GM19043 (cell line): ENCODE measurements around the gene YBX1.

ENCODE experiments used
- ATAC-seq: cut with Tn5 transposase; IDR thresholded peaks from one replicate; pipeline ENCODE4 v1.9.1; 2021; ENCODE audit warnings: low read depth; ENCODE audit not compliant: unreplicated experiment

The YBX1 gene

DNA sequence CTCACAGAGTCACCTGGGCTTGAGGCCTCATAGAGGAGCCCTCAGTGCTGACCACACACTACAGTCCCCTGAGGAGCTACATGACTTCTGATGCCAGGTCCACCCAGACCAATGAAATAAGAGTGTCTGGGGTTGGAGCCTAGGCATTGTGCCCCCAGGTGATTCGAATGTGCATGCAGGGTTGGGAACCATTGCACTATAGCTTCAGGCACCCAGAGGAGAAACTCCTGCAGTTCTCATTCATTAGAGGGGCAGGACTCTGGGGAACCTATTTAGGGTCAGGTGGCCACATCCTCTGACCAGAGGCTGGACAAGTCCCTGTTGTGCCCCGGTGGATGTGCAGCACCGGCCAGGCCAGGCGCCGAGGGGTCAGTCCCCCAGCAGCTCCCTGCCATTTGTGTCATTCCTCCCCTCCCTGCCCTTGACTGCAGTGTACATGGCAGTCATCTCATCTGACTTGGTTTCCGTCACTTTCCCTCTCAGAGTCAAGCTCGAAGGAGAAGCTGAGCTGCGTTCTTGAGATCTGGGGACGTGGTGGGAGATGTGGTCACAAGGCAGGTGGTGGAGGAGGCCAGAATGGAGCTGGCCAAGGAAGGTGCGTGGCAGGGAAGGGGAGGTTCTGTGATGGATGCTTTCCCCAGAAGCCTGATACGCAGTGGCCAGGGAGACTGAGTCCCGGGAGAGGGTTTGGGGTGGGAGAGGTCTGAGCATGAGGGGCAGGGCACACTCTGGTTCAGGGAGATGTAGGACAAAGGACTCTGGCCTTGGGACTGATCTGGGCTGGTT lies 51.4 kb downstream of the YBX1 start:
- no peak for ATAC-seq

- no peak for ATAC-seq
Observed at GRCh38 chr1:42734201-42735035, 52.2 kb downstream of the YBX1 start.

DNA sequence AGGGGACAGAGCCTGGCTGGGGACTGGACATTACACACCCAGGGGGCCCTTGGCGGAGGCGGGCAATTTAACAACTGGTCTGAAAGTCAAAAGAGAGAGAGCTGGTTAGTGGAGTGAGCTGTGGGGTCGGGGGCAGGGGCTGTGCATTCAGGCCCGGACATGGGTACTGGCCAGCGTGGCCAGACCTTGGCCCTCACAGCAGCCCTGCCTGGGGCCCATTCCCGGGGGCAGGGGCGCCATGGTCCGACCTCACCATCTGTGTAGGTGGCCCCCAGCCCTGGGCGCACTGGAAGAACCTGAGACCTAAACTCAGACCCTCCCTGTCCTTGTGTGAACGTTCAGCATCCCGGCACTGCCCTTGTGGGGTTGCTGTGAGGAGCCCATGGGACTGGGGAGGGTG lies 52.8 kb downstream of the YBX1 start:
- ATAC-seq: no peak

DNA sequence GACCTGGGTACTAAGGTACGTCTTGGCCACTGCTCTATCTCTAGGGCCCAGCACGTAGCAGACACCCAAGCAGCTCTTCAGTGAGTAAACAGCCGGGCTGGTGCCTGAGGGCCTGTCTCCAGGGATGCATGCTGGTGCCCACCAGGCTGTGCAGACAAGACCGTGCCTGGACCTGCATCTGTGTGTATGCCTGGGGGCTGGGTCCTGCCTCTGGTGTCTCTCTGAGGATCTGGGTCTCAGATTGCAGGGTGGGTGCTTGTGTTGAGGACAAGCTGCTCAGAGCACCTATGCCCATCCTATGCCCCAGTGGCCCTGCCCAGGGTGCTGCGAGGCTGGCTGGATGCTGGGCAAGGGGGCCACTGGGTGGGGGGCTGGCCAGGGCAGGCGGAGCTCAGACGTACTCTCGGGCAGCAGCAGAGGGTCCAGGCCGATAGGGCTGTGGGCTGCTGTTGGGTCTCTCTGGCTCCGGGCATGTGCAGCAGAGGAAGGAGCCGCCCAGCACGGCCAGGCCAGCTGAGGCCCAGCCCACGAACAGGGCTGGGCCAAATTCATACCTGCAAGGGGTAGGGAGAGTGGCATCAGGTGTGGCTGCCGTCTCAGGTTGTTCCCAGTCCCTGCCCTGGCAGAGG lies 53.4 kb downstream of the YBX1 start:
- no peak for ATAC-seq

- ATAC-seq: no peak
Observed at GRCh38 chr1:42736152-42736551, 53.9 kb downstream of the YBX1 start.

DNA sequence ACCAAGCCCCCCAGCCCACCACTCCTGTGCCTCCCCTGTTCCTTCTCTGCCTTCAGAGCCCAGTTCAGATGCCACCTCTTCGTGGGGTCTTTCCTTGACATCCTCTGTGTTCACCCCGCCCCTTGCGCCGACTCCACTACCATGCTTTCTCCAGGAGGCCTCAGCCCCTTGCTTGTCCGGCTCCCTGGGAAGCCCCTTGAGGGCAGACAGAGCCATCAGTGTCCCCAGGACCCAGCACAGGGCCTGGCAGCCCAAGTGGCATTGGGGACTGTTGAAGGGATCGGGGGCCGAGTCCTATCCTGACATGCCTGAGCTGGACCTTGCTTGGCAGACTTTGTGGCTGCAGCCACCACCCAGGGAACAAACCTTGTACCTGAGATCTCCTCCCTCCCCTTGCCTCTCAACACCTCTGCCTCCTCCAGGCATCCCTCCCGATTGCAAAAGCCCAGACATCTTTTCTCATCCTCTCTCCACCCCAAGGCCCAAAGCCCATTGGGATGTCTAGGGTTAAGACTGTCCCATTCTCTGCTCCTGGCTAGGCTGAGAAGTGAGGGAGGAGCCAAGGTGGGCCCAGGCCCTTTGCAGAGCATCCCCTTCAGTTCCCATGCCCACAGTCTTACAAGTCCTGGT lies 54.5 kb downstream of the YBX1 start:
- ATAC-seq: no peak

- ATAC-seq: no peak
Observed at GRCh38 chr1:42737257-42737656, 55.0 kb downstream of the YBX1 start.

DNA sequence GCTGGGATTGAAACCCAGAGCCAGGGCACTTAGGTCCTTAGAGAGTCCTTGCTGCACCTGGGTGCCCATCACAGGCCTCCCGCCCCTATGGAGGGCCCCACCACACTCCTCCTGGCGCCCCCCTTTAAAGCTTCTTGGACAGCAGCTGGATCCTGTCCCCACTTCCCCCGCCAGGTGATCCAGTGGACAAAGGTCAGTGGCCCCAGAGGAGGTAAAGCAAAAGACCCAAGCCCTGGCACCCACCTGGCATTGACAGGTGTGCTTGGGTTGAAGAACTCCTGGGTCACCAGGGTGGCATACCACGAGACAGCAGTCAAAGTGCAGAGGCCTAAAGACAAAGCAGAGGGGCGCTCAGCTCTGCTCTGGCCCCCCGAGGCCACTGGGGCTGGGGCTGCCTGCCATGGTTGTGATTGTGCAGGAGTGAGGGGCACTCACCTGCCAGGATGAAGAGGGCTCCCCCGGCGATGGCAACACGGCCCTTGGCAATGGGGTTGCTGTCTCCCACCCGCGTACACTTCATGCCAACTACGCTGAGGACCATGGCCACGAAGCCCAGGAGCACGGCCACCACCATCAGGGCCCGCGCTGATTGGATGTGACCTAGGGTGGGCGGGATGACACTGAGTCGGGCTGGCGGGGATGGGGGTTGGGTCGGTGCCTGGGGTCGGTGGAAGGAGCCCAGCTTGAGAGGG lies 55.9 kb downstream of the YBX1 start:
- no peak for ATAC-seq

DNA sequence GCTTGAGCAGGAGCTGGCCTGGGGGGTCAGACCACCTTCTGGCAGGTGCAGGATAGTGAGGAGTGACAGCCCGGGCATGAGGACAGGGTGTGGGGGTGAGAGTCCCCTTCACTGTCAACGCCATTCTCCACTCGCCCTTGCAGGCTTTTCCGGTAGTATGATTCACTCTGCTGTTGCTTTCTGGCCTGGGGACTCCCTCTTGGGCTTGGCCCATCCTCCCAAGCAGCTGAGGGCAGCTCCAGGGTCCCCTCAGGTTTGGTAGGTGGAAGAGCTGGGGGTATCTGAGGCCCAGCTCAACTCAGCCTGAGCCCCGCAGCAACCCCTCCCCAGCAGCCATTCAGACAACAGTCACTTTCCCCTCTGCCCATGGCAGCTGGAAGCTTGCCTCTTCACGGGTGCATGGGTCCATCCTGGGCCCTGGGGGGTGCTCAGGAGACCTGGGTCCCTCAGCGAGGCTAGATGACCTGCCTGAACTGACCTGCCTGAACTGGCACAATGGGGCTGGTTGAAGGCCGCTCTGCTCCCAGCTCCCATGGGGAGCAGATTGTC lies 56.5 kb downstream of the YBX1 start:
- ATAC-seq: no peak

- ATAC-seq: no peak
Observed at GRCh38 chr1:42739753-42740700, 57.8 kb downstream of the YBX1 start, which contains the start of gene CLDN19. CLDN19 (minus strand) TSS chr1:42740236; CDS start chr1:42740063, 173 bp downstream.

GRCh38 chr1:42740851-42741580 lies 58.8 kb downstream of the YBX1 start:
- ATAC-seq: no peak

- ATAC-seq: no peak
Observed at GRCh38 chr1:42741706-42742105, 59.5 kb downstream of the YBX1 start.

DNA sequence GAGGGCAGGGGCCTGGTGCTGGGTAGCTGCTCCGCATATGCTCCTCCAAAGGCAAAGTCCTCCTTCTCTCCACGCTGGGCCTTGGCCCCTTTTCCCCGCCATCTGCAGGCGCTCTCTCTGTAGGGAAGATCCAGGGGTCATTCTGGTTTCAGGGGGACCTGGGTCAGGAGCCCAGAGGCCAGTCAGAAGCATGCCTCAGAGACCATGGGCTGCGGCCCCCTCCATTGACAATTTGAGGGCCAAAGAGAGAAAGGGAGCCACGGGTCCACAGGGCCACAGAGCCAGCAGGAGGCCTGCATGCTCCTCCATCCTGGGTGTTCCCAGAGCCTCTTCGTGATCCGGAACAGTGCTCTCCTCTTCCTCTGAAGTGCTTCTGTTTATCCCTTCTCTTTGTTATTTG lies 59.9 kb downstream of the YBX1 start:
- no peak for ATAC-seq

DNA sequence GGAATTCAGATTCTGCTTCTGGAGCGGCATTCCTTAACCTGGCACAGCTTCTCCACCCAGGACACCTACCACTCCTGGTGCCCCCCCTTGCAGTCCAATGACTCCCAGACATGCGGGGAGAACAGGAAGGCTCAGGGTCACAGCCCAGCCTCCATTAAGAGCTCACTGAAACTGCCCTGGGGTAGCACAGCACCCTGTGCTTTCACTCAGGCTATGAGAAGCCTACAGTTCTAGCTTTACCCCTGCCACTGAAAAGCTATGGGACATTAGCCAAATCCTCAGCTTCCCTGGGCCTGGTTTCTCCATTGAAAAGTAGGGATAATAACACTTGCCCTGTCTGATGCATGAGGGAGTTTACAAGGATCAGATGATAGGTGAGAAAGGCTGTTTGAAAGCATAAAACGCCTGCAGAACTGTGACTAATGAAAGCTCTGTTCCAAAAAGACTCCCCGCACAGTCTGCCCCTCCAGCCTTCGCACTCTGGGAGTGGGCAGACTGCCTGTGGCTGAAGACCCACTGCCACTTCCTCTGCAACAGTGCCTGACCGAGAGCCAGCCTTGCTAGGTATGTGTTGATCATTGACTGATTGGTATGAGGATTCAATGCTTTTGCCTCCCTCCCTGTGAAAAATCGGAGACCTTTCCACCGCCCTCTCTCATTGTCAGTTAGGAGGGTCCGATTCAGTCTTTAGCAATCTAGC lies 60.5 kb downstream of the YBX1 start:
- ATAC-seq: no peak

- no peak for ATAC-seq
Observed at GRCh38 chr1:42743317-42744147, 61.3 kb downstream of the YBX1 start.

DNA sequence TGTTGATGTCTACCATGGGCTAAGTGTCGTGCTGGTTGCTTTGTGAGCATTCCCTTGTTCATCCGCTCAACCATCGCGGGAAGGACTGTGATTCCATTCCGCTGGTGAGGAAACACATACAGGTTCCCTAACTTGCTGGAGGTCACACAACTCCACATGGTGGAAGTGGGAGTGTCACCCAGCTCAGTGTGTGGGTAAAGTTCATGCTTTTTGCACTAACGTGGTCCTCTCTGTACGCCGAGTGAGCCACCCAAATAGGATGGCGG lies 61.9 kb downstream of the YBX1 start:
- no peak for ATAC-seq

DNA sequence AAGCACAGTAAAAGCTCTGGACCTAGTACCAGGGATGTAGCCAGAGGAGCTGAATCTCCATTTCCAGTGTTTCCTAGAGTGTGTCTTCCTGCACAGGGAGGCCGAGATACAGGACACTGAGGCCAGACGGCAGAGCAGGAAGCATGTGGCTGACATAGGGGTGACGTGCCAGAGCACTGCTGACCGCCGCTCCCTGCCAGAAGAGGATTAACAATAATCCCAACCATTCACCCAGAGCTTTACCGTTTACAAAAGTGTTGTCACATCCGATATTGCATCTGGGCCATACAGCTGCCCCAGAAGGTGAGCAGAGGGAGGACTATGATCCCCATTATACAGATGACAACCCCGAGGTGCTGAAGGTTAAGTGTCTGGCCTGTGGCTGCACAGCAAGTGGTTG lies 63.6 kb downstream of the YBX1 start:
- ATAC-seq: no peak
